Raji (cell line): Measurements from ENCODE around the gene AEBP1.

ENCODE experiments used
- POLR2A ChIP-seq: IDR thresholded peaks from 2 replicates; pipeline ENCODE4 v1.6.1; 2011; ENCODE audit warnings: low read depth, low read length, control low read depth; ENCODE audit not compliant: insufficient read depth

Gene AEBP1

GRCh38 chr7:44151956-44152355 lies 47.8 kb downstream of the AEBP1 start:
- TF ChIP-seq POLR2A = no peak

- no peak for TF ChIP-seq POLR2A
These were observed 49.1 kb downstream of the AEBP1 start for GRCh38 chr7:44152971-44153947.

GRCh38 chr7:44153948-44154335 lies 49.8 kb downstream of the AEBP1 start:
- no peak for TF ChIP-seq POLR2A

- TF ChIP-seq POLR2A = no peak
These were observed 50.6 kb downstream of the AEBP1 start for GRCh38 chr7:44154703-44155102.

GRCh38 chr7:44155191-44156185 lies 51.3 kb downstream of the AEBP1 start:
- no peak for TF ChIP-seq POLR2A

GRCh38 chr7:44156453-44157010 lies 52.4 kb downstream of the AEBP1 start:
- no peak for TF ChIP-seq POLR2A

- TF ChIP-seq POLR2A = no peak
These were observed 53.3 kb downstream of the AEBP1 start for GRCh38 chr7:44157116-44158080.

GRCh38 chr7:44158096-44158872 lies 54.1 kb downstream of the AEBP1 start:
- TF ChIP-seq POLR2A = no peak

- no peak for TF ChIP-seq POLR2A
These were observed 54.9 kb downstream of the AEBP1 start for GRCh38 chr7:44158873-44159631.

GRCh38 chr7:44159824-44160630 lies 55.9 kb downstream of the AEBP1 start:
- TF ChIP-seq POLR2A = no peak

GRCh38 chr7:44161371-44161770 lies 57.2 kb downstream of the AEBP1 start:
- TF ChIP-seq POLR2A = no peak

- no peak for TF ChIP-seq POLR2A
These were observed 58.0 kb downstream of the AEBP1 start for GRCh38 chr7:44162179-44162578.
